ENCODE results near the gene SERPINH1. TPM values are rescaled to one million over a fixed set of nuclear protein-coding genes. Genes with fewer than 3 reads are reported as not detected.

SERPINH1 gene
- total RNA-seq, 1 donor from 2014 or later, result 328 TPM

DNA sequence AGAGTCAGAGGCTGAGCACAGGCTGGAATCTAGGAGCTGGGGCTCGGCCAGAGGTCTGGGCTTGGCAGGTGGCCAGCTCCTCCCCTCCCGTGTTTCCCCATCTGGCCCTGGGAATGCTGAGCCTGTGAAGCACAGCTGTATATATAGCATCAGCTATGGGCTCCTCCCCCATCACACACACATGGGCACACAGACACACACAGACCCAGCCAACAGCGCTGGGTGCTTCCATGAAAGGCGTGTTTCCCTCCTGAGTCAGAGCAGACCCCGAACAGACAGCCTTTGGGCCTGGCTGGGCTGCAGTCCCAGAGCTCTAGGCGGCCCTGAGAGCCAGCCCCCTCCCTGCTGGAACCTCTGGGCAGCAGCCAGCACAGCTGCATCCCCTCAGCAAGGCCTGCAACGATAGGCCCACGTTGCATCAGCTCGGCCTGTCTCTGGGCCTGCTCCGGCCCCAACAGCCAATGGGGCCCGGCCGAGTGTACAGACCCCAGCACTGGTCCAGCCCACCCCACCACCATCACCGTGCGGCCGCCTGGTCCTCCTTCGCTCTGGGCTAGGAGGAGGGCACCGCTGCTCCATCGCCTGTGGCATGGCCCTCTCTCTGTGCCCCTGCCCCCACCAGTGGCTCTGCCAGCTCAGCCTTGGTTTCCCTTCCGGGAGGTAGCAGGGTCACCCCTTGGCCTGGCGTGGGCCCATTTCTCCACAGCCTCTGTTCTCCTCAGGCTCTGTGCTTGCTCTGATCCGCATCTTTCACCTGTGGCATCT lies 7.6 kb upstream of the SERPINH1 start:
- peak; percentile 99 for DNase-seq (ENCODE audit: low read depth in 2 of 2)

DNA sequence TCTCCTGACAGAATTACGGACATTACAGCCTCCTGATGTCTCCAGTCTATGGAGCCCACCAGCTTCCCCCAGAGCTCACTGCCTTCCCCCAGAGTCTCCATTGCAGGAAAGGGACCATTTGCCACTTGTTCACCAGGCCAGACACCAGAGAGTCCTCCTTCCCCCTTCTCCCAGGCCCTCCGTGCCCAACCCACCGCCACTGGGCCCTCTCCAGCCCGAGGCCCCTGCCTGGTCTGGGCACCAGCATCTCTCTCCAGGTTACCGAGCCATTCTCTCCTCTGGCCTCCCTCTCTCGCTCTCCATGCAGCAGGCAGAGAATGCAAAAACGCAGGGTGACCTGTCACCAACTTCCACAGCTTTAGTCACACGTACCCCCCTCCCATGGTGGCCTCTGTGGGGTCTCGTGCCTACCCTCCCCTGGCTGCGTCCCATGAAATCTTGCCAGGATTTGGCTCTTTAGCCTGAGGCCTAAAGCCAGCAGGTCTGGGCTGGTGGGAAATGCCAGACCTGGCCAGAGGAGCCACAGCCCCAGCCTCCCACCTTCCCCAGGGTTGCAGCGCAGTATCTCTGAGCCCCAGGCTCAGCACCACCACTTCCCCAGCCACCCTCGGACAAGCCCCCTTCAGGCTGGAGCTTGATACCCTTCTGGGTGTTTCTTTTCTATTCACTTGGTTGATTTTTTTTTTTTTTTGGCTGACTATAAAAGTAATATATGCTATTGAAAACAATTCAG lies 6.8 kb upstream of the SERPINH1 start:
- no peak for DNase-seq (ENCODE audit: low read depth in 2 of 2)

DNA sequence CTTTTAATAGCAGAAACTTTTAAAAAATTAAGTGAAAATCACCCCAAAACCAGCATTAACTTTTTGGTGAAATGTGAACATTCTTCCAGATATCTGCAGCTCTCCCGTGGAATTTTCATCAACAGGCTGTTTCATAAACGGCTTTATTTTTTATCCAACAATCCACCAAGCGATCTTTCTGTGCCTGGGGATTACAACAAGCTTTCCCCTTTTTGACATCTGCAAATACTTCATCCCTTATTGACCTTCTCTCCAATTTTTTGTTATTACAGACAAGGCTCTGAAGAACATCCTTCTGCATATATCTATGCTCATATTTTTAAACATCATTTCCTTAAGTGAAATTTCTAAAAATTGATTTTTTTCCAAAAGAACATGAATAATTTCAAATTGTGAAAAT lies 5.8 kb upstream of the SERPINH1 start:
- no peak for DNase-seq (ENCODE audit: low read depth in 2 of 2)

DNA sequence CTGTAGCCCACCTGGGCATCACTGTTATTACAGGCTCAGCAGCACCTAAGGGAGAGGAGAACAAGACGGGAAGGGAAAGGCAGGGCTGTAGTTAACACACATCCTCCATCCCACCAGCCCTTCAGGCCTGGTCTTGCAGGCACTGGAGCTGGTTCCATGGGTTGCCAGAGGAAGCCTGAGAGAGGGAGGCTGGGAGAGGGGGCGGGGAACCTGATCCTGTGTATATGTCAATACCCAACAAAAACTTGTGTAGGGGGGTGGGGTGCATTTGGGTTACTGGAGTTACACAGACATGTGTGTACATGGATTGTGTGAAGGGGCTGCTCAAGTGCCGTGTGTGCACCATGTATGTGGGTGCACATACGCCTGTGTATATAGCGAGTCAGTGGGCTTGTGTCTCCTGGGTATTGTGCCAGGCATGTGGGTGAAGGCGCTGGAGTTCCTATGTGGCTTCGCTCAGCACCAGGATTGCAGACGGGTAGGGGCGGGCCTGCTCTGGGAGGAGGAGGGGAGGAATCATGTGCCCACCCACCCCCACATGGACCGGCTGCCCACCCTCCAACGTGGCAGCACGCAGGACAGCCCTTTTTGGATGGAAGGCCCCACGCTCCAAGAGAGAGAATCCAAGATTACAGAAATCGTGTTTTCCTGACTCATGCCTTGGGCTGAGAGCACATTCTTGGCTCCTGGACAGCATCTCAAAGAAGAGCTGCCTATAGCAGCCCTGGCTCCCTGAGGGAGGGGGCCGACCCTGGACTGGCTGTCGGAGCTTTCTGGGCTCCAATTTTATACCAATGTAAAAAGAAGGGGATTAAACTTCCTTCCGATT lies 4.2 kb upstream of the SERPINH1 start:
- DNase-seq (ENCODE audit: low read depth in 2 of 2), result peak in 1 of 2 donors; percentile 46

DNA sequence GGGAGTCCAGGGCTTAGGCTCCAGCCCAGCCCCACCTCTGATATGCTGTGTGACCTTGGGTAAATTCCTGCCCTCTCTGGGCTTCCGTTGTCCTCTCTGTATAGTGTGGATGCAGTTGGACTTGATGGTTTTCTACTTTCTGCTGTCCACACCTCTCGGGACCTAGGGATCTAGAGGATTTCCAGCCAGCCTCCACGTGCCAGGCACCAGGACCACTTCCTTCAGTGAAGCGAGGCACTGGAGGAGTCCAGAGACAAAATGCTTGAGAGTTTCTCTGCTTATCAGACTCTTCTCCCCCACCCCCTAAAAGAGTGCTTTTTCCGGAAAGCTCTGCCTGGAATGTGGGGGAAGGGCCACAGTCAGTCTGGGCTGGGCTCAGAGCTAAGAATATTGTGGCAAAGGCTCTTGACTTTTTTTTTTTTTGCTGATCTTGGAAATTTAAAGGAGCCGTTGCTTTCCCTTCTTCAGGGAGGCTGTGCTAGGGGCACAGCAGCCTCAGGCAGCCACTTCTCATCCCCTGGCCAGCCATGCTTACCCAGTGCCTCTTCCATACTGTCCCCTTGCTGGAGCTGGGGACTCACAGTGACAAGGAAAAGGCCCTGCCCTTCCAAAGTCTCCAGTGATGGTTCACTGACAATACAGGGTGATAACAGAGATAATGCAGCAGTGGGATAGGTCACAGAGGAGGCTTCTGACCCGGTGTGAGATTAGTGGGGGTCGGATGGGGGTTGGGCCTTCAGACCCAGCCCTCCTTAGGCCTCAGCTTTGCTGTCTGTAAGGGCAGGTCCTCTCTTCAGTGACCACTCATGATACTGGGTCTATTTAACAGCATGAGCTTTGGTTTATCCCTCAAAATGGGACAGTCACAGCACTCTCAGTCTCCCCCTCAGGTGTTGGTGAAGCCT lies 2.9 kb upstream of the SERPINH1 start:
- peak in 1 of 2 donors; percentile 34 for DNase-seq (ENCODE audit: low read depth in 2 of 2)

DNA sequence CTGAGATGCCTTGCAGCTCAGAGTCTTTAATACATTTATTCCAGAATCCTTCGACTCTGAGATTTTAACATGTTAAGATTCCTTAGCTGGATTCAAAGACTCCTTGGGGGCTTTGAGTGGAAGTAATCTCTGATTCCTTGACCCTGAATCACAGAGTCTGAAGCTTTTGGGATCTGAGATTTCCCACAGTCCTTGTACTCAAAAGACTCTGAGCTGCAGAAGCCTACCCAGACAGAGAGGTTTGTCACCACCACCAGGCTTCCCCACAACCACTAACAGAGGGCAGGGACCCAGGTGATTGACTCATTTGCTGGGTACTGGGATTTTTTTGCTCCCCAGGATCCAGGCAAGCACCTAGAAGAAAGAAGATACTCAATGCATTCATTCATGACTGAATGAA lies 1.4 kb upstream of the SERPINH1 start:
- no peak for DNase-seq (ENCODE audit: low read depth in 2 of 2)

DNA sequence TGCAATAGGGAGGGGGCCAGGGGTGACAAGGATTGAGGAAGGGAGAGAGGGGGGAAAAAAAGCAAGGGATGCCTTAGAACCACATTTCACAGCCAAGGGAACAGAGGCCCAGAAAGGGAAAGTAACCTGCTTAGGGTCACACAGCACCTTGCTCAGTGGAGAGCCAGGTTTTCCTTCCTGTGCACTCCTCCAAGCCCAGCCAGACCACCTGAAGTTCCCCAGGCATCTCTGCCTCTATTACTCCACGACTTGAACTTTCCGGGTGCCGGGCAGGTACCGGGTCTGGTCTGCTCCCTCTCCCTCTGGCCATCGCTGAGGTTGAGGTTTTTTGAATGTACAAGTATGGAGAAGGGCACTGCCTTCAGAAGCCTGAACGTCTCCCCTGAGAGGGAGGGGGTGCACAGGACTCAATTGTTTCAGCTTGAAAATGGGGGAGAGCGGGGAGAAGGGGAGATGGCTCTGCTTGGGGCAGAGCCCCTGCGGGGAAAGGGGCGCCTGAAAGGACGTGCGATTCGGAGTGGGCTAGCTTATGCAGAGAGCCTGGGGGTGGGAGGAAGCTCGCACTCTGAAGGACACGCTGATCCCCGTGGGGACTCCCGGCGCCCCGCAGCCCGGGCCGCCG lies 516 bp upstream of the SERPINH1 start:
- no peak for DNase-seq (ENCODE audit: low read depth in 2 of 2)

DNA sequence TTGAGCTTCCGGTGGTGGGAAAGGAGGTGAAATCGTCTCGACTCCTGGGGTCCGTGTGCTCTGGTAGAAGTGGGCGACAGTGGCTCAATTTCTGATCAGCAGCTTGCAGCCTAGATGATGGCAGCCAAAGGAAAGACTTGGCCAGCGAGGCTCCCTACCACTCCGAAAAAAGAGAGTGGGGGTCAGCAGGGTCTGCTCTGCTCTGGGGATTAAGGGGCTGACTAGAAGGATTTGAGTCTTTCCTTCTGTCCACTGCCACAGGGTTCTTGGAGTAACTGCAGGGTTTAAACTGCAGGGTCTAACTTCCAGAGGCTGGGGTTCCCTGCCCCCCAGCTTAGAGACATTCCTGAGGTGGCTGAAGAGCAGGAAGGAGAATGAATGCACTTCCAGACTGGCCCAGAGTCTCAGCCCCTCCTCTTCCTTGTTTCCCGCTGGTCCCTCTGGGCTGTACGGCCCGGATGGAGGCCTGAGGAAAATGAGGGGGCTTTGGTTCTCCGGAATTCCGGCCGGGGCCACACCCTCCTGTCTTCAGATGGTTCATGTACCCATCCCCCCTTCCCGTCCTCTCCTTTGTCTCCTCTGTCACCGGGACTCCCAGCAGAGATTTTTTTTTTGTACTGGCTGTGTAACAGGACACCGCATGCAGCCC lies 907 bp downstream of the SERPINH1 start:
- DNase-seq (ENCODE audit: low read depth in 2 of 2), result peak in 1 of 2 donors; percentile 79

DNA sequence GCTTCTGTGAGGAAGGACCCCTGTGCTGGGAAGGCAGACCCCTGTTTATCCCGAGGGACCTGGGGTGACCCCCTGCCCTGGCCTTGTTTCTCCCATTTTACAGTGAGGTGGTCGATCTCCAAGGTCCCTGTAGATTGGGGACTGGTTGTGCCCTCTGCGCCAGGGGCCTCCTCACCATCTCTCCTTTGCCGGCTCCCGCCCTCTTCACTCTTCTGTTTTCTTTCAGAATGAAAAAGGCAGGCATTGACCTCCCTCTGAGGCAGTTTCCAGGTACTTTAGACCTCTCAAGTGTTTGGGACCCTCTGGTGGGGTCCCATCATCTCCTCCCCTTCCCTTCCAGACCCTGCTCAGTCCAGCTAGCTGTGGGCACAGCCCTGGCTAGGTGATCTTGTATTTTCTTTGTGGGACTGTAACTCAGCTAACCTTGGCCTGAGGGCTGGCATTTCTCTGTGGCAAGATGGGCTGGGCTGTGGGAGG lies 1.5 kb downstream of the SERPINH1 start:
- no peak for DNase-seq (ENCODE audit: low read depth in 2 of 2)

DNA sequence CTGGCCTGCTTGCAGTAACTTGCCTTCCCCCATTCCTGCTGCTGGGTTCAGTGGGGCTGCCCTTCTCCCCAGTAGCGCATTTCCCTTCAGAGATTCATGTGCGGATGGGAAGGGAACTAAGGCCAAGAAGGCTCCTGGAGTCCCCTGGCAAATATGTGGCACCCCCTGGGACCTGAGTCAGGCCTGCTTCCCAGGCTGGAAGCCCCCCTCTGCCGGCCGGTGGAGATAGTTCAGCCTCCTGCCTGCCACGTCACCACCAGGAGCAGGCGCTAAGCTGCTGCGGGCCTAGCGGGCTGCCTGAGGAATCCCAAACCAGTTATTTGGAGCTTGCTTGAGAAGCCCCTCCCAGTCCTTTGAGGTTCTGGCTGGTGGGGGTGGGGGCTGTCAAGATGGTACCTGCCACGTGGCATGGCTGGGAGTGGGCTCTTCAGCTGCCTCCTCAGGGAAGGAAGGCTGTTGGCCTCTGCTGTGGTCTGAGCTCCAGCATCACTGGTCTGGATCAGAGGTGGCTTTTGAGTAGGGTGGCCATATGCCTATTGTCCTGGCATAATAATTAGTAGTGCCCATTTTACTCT lies 2.0 kb downstream of the SERPINH1 start:
- DNase-seq (ENCODE audit: low read depth in 2 of 2), result peak; percentile 57 to 94

DNA sequence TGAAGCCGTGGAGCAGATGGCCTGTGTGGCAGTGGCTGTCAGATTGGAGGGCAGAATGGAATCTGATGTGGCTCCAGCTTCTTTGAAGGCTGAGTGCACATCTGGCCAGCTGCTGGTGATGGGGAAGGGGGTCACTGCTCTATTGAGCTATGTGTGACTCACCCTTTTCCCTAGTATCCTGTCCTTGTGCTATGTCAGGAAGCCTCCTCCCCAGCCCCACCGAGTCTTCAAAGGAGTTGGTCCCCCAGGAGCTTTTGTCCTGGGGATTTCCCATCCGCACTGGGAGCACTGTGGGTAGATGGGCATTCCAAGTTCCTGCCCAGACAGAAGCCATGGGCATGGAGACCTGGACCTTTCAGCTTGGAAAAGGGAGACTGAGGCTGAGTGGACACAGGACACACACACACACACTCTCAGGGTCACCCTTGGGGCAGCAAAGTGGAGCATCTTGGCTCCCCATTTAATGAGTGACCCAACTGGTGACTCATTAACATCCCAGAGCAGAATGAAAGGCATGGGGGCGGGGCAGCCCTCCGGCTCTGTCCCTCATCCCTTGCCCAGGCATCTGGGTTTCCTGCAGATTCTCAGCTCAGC lies 3.3 kb downstream of the SERPINH1 start:
- peak in 1 of 2 donors; percentile 81 for DNase-seq (ENCODE audit: low read depth in 2 of 2)

DNA sequence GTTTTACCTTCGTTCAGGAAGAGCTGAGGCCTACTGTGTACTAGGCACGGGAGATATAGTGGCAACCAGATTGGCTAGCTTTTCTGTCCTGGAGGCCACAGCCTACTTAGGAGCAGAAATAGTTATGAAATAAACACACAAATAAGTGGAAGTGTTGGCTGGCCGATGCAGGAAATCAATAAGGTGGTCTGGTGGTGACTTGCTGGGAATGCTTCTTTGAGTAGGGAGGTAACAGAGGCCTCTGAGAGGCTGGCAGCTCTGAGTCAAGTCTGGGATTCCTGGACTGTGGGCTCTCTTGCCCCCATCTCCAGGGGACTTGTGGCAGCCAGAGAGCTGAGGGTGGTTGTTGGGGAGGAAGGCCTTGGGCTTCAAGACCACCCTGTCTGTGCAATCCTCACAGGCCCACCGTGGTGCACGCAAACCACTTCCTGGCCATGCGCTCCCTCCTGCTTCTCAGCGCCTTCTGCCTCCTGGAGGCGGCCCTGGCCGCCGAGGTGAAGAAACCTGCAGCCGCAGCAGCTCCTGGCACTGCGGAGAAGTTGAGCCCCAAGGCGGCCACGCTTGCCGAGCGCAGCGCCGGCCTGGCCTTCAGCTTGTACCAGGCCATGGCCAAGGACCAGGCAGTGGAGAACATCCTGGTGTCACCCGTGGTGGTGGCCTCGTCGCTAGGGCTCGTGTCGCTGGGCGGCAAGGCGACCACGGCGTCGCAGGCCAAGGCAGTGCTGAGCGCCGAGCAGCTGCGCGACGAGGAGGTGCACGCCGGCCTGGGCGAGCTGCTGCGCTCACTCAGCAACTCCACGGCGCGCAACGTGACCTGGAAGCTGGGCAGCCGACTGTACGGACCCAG lies 4.1 kb downstream of the SERPINH1 start:
- no peak for DNase-seq (ENCODE audit: low read depth in 2 of 2)

DNA sequence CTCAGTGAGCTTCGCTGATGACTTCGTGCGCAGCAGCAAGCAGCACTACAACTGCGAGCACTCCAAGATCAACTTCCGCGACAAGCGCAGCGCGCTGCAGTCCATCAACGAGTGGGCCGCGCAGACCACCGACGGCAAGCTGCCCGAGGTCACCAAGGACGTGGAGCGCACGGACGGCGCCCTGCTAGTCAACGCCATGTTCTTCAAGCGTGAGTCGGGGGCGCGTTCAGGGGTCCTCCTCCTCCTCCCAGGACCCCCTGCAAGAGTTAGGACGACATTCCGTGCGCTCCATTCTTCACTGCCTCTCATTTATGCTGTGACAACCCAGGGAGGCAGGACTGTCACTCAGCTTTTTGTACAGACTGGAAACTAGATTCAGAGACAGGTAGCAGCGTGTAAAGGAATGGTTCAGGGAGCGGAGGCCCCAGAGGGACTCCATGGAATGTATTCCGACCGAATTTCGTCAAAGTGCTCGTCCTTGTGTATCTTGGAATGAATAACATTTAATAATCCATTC lies 4.8 kb downstream of the SERPINH1 start:
- DNase-seq (ENCODE audit: low read depth in 2 of 2), result no peak

DNA sequence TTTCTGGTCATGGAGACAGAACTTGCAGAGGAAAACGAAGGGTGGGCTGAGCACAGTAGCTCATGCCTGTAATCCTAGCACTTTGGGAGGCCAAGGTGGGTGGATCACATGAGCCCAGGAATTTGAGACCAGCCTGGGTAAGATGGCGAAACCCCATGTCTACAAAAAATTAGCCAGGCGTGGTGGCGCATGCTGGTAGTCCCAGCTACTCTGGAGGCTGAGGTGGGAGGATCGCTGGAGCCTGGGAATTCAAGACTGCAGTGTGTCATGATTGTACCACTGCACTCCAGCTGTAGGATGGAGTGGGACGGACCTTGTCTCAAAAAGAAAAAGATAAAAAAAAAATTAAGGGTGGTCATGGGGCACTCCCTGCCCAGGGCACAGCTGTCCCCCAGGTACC lies 5.9 kb downstream of the SERPINH1 start:
- no peak for DNase-seq (ENCODE audit: low read depth in 2 of 2)

DNA sequence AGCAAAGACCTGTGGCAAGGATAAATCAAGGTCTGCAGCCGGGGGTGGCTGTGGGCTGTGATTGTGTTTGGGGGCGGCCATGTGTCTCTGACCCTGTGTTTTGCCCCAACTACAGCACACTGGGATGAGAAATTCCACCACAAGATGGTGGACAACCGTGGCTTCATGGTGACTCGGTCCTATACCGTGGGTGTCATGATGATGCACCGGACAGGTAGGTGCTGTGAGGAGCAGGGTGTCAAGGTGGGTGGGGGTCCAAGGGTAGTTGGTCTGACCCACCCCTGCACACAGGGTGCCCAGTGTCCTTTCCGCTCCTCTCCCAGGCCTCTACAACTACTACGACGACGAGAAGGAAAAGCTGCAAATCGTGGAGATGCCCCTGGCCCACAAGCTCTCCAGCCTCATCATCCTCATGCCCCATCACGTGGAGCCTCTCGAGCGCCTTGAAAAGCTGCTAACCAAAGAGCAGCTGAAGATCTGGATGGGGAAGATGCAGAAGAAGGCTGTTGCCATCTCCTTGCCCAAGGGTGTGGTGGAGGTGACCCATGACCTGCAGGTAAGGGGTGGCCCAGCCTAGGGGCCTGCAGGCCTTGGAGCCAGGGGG lies 6.7 kb downstream of the SERPINH1 start:
- DNase-seq (ENCODE audit: low read depth in 2 of 2), result no peak

DNA sequence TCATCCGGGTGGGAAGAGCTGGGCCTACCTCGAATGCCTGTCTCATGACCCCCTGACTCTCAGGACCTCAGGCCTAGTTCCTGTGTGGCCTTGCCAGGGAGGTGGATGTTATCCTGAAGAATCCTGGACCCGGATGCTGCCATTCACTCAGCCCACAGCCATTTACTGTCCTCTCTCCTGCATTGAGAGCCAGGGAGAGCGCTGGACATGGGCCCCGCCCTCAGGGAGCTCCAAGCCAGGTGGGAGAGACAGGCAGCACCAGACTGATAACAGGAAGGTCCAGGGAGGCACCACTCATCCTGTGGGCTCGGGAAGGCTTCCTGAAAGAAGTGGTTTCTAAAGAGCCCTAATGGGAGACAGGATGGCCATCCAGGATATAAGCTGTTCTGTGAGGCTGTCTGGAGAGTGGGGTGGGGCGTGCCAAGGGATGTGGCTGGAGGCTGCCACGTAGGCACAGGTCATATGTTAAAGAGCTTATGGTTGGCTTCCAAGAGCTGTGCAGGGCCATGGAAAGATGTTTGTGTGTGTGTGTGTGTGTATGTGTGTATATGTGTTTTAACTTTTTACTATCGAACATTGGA lies 8.6 kb downstream of the SERPINH1 start:
- DNase-seq (ENCODE audit: low read depth in 2 of 2), result peak; percentile 63 to 77

DNA sequence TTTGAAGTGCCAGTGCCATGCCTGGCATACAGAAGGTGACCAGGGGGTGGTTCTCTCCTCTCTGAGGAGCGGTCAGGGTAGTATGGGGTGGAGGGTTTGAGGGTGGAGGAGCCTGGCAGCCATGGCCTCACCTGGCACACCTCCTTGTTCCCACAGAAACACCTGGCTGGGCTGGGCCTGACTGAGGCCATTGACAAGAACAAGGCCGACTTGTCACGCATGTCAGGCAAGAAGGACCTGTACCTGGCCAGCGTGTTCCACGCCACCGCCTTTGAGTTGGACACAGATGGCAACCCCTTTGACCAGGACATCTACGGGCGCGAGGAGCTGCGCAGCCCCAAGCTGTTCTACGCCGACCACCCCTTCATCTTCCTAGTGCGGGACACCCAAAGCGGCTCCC lies 9.6 kb downstream of the SERPINH1 start:
- DNase-seq (ENCODE audit: low read depth in 2 of 2), result no peak
